OCI-LY3 (cell line): Measurements from ENCODE around the gene CCDC17.

ENCODE experiments used
- H2AFZ ChIP-seq: fragments of 200-600, 300-600 bp; shearing (Covaris generic); 2 replicates; pipeline ENCODE4 v1.6.0; 2014; ENCODE audit warnings: antibody characterized with exemption, low read depth, low read length
- H3K27ac ChIP-seq: fragments of 200-600, 300-600 bp; sonication (generic); 2 replicates; pipeline ENCODE4 v1.5.1; 2014; ENCODE audit warnings: mild to moderate bottlenecking, low read length, moderate library complexity, mixed read lengths
- H3K27me3 ChIP-seq: fragments of 200-600, 300-600 bp; sonication (generic); 2 replicates; pipeline ENCODE4 v1.6.1; 2014; ENCODE audit warnings: low read depth, low read length, mixed read lengths
- H3K36me3 ChIP-seq: fragments of 200-600, 300-600 bp; sonication (generic); replicated peaks from 2 replicates; pipeline ENCODE3; 2014; ENCODE audit warnings: low read depth, low read length, mixed read lengths
- H3K4me1 ChIP-seq: fragments of 300-600, 200-600 bp; sonication (generic); 2 replicates; pipeline ENCODE4 v1.6.1; 2014; ENCODE audit warnings: low read length, mixed read lengths
- H3K4me2 ChIP-seq: fragments of 200-600, 300-600 bp; sonication (generic); 2 replicates; pipeline ENCODE4 v1.6.1; 2014; ENCODE audit warnings: low read length, mixed read lengths
- H3K4me3 ChIP-seq: fragments of 300-600, 200-600 bp; sonication (generic); 2 replicates; pipeline ENCODE4 v1.5.1; 2014; ENCODE audit warnings: antibody characterized with exemption, mild to moderate bottlenecking, low read length, moderate library complexity
- H3K79me2 ChIP-seq: fragments of 300-600, 200-600 bp; shearing (Covaris generic); 2 replicates; pipeline ENCODE4 v1.6.1; 2014; ENCODE audit warnings: mild to moderate bottlenecking, low read length, mixed read lengths
- H3K9ac ChIP-seq: fragments of 300-600, 200-600 bp; shearing (Covaris generic); 2 replicates; pipeline ENCODE4 v1.6.0; 2014; ENCODE audit warnings: mild to moderate bottlenecking, low read length, moderate library complexity
- H3K9me3 ChIP-seq: fragments of 200-600, 300-600 bp; shearing (Covaris generic); 2 replicates; pipeline ENCODE4 v1.6.1; 2014; ENCODE audit warnings: low read length, mixed read lengths; ENCODE audit not compliant: insufficient read depth
- H4K20me1 ChIP-seq: fragments of 200-600, 300-600 bp; sonication (generic); 2 replicates; pipeline ENCODE4 v1.6.1; 2016; ENCODE audit warnings: low read length, mixed read lengths; ENCODE audit not compliant: insufficient read depth
- CTCF ChIP-seq: fragments of 200-600, 300-600 bp; sonication (generic); IDR thresholded peaks from 2 replicates; pipeline ENCODE4 v1.5.1; 2014; ENCODE audit warnings: antibody characterized with exemption, low read length, low read depth
- EZH2phosphoT487 ChIP-seq: fragments of 200-600 bp; shearing (Covaris generic); IDR thresholded peaks from 2 replicates; pipeline ENCODE4 v1.6.1; 2018; ENCODE audit warnings: antibody characterized with exemption, mixed run types, low read depth

CCDC17 gene

GRCh38 chr1:45623972-45624371 lies at the start of gene CCDC17:
CCDC17 (minus strand) TSS chr1:45624054; CDS start chr1:45623909, 145 bp downstream.
- no peak for TF ChIP-seq EZH2phosphoT487
- TF ChIP-seq CTCF, result no peak

GRCh38 chr1:45669859-45670655 lies 46.2 kb upstream of the CCDC17 start:
- no peaks in the 10 kb centered on the region for H3K27me3 ChIP-seq
- H3K4me2 ChIP-seq, result no peak overlapping the region
- no peaks in the 10 kb centered on the region for H3K9me3 ChIP-seq
- H4K20me1 ChIP-seq, result peaks cover 67% of the 10 kb centered on the region
- no peak overlapping the region for H3K9ac ChIP-seq
- H3K4me1 ChIP-seq, result no peaks in the 10 kb centered on the region
- H3K27ac ChIP-seq, result no peak overlapping the region
- TF ChIP-seq EZH2phosphoT487, result no peak
- TF ChIP-seq CTCF, result no peak
- no peak overlapping the region for H2AFZ ChIP-seq
- H3K36me3 ChIP-seq, result no peaks in the 10 kb centered on the region
- H3K4me3 ChIP-seq, result no peak overlapping the region
- peaks cover 96% of the 10 kb centered on the region for H3K79me2 ChIP-seq

More at GRCh38 chr1:45623972-45624371, at the start of gene CCDC17:
- no peak within 1 kb of the TSS for H3K27ac ChIP-seq
- no peaks in the 10 kb centered on the region for H3K9me3 ChIP-seq
- H3K4me1 ChIP-seq, result no peaks in the 10 kb centered on the region
- no peaks in the 10 kb centered on the region for H3K27me3 ChIP-seq
- no peak within 1 kb of the TSS for H3K4me2 ChIP-seq
- H3K36me3 ChIP-seq, result peaks cover 5% of the 10 kb centered on the region
- H3K9ac ChIP-seq, result no peak within 1 kb of the TSS
- H3K4me3 ChIP-seq, result no peak within 1 kb of the TSS
- H3K79me2 ChIP-seq, result no peaks in the 10 kb centered on the region
- no peak within 1 kb of the TSS for H2AFZ ChIP-seq
- no peaks in the 10 kb centered on the region for H4K20me1 ChIP-seq

- Histone ChIP-seq H3K4me1 (no peaks in the 10 kb centered on the region), H3K36me3 (no peaks in the 10 kb centered on the region), H3K79me2 (peaks cover 97% of the 10 kb centered on the region), H3K9me3 (no peaks in the 10 kb centered on the region), H4K20me1 (peaks cover 61% of the 10 kb centered on the region), H3K4me3 (no peak overlapping the region), H2AFZ (no peak overlapping the region), H3K9ac (no peak overlapping the region), H3K4me2 (no peak overlapping the region), H3K27ac (no peak overlapping the region), H3K27me3 (no peaks in the 10 kb centered on the region)
- TF ChIP-seq EZH2phosphoT487, result no peak
- no peak for TF ChIP-seq CTCF
Measured at GRCh38 chr1:45669379-45669778, 45.5 kb upstream of the CCDC17 start.

- Histone ChIP-seq H3K27ac (no peak overlapping the region), H3K4me3 (no peak overlapping the region), H3K79me2 (peaks cover 97% of the 10 kb centered on the region), H3K9me3 (no peaks in the 10 kb centered on the region), H4K20me1 (peaks cover 56% of the 10 kb centered on the region), H2AFZ (no peak overlapping the region), H3K4me2 (no peak overlapping the region), H3K4me1 (no peaks in the 10 kb centered on the region), H3K27me3 (no peaks in the 10 kb centered on the region), H3K9ac (no peak overlapping the region), H3K36me3 (no peaks in the 10 kb centered on the region)
- no peak for TF ChIP-seq EZH2phosphoT487
- TF ChIP-seq CTCF, result no peak
Measured at GRCh38 chr1:45668526-45668925, 44.7 kb upstream of the CCDC17 start.
